ENCODE data around the gene MYL3.

DNA sequence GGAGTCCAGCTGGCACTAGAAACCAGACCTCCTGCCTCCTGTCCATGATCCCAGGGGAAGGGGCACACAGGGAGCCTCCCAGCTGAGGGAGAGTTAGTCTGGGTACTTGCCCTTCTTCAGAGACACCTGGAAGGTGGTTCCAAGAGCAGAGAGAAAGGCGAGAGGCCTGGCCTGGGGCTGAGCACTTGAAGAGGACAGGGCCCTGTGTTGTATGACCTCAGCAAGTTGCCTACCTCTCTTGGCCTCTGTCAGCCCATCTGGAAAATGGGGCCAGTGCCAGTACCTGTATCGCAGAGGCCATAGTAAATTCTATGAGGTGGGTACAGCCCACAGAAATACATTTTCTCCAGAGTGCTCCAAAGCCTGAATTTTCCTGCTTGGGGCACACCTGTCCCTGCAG is 33.8 kb upstream of the MYL3 start:
- no peak for TF ChIP-seq YY1 (IDR thresholded peaks at IDR 0.05; ENCODE audit: insufficient read depth, insufficient read length)
- no peak for TF ChIP-seq SUZ12 (IDR thresholded peaks at IDR 0.05; ENCODE audit: extremely low read depth, insufficient read depth, insufficient read length)
